Measurements from ENCODE around the gene RAB27B.
"Not testable (repeated sequence)": the region's sequence is repeated elsewhere in the genome, so short reads cannot be mapped to it uniquely, and the experiment has no call there.

RAB27B gene

GRCh38 chr18:54820785-54821275 is 7.4 kb upstream of the RAB27B start:
- DNase-seq: not testable (repeated sequence)

- no peak for DNase-seq
Measured at GRCh38 chr18:54822872-54823845, 5.1 kb upstream of the RAB27B start.

GRCh38 chr18:54824761-54825160 is 3.5 kb upstream of the RAB27B start:
- DNase-seq: no peak

- DNase-seq: no peak
Measured at GRCh38 chr18:54825601-54826344, 2.5 kb upstream of the RAB27B start.

- DNase-seq: no peak
Measured at GRCh38 chr18:54828986-54829385, 709 bp downstream of the RAB27B start.

GRCh38 chr18:54829856-54830255 is 1.6 kb downstream of the RAB27B start:
- DNase-seq: no peak

GRCh38 chr18:54830260-54830659 is 2.0 kb downstream of the RAB27B start:
- no peak for DNase-seq

- no peak for DNase-seq
Measured at GRCh38 chr18:54830866-54831265, 2.6 kb downstream of the RAB27B start.

- DNase-seq: no peak
Measured at GRCh38 chr18:54835944-54836343, 7.7 kb downstream of the RAB27B start.

- no peak for DNase-seq
Measured at GRCh38 chr18:54843314-54843713, 15.0 kb downstream of the RAB27B start.

- DNase-seq: no peak
Measured at GRCh38 chr18:54845787-54846186, 17.5 kb downstream of the RAB27B start.

- no peak for DNase-seq
Measured at GRCh38 chr18:54848121-54848520, 19.8 kb downstream of the RAB27B start.

GRCh38 chr18:54849683-54850082 is 21.4 kb downstream of the RAB27B start:
- DNase-seq: no peak

GRCh38 chr18:54850598-54850997 is 22.3 kb downstream of the RAB27B start:
- DNase-seq: no peak

- DNase-seq: no peak
Measured at GRCh38 chr18:54852780-54853675, 24.8 kb downstream of the RAB27B start.

GRCh38 chr18:54855050-54855449 is 26.8 kb downstream of the RAB27B start:
- not testable (repeated sequence) for DNase-seq

- DNase-seq: no peak
Measured at GRCh38 chr18:54856105-54856646, 27.9 kb downstream of the RAB27B start.

- DNase-seq: no peak
Measured at GRCh38 chr18:54857499-54857898, 29.2 kb downstream of the RAB27B start.

GRCh38 chr18:54859667-54860421 is 31.6 kb downstream of the RAB27B start:
- DNase-seq: no peak

GRCh38 chr18:54860941-54861340 is 32.7 kb downstream of the RAB27B start:
- no peak for DNase-seq

- no peak for DNase-seq
Measured at GRCh38 chr18:54867131-54867530, 38.9 kb downstream of the RAB27B start.

- no peak for DNase-seq
Measured at GRCh38 chr18:54871231-54871630, 43.0 kb downstream of the RAB27B start.
